Measurements from ENCODE around the gene NBEA.

The NBEA gene

GRCh38 chr13:35283856-35284255 is 341.8 kb downstream of the NBEA start:
- TF ChIP-seq CTCF (IDR thresholded peaks at IDR 0.05; ENCODE audit: control insufficient read depth, insufficient read depth, low read depth, low read length, missing control alignments), result no peak
- DNase-seq (ENCODE audit: low read depth), result no peak
- no peak overlapping the region for H3K4me3 ChIP-seq (ENCODE audit: control insufficient read depth, low read depth, low read length)

- no peak for TF ChIP-seq CTCF (IDR thresholded peaks at IDR 0.05; ENCODE audit: control insufficient read depth, insufficient read depth, low read depth, low read length, missing control alignments)
- no peak for DNase-seq (ENCODE audit: low read depth)
- H3K4me3 ChIP-seq (ENCODE audit: control insufficient read depth, low read depth, low read length), result no peak overlapping the region
Observed at GRCh38 chr13:35285677-35286076, 343.6 kb downstream of the NBEA start.

- TF ChIP-seq CTCF (IDR thresholded peaks at IDR 0.05; ENCODE audit: control insufficient read depth, insufficient read depth, low read depth, low read length, missing control alignments), result no peak
- DNase-seq (ENCODE audit: low read depth), result no peak
- H3K4me3 ChIP-seq (ENCODE audit: control insufficient read depth, low read depth, low read length), result no peak overlapping the region
Observed at GRCh38 chr13:35292329-35292728, 350.3 kb downstream of the NBEA start.

GRCh38 chr13:35293579-35294226 is 351.6 kb downstream of the NBEA start:
- H3K4me3 ChIP-seq (ENCODE audit: control insufficient read depth, low read depth, low read length), result no peak overlapping the region
- TF ChIP-seq CTCF (IDR thresholded peaks at IDR 0.05; ENCODE audit: control insufficient read depth, insufficient read depth, low read depth, low read length, missing control alignments), result no peak
- no peak for DNase-seq (ENCODE audit: low read depth)

- no peak for DNase-seq (ENCODE audit: low read depth)
- TF ChIP-seq CTCF (IDR thresholded peaks at IDR 0.05; ENCODE audit: control insufficient read depth, insufficient read depth, low read depth, low read length, missing control alignments), result no peak
- no peak overlapping the region for H3K4me3 ChIP-seq (ENCODE audit: control insufficient read depth, low read depth, low read length)
Observed at GRCh38 chr13:35309706-35310105, 367.6 kb downstream of the NBEA start.

- no peak overlapping the region for H3K4me3 ChIP-seq (ENCODE audit: control insufficient read depth, low read depth, low read length)
- no peak for TF ChIP-seq CTCF (IDR thresholded peaks at IDR 0.05; ENCODE audit: control insufficient read depth, insufficient read depth, low read depth, low read length, missing control alignments)
- DNase-seq (ENCODE audit: low read depth), result no peak
Observed at GRCh38 chr13:35332134-35332533, 390.1 kb downstream of the NBEA start.

Data from AG09309 (cell line).